Endothelial cell of umbilical vein (primary cell): ENCODE results near the gene INTS1. TPM values are rescaled to one million over a fixed set of nuclear protein-coding genes. Genes with fewer than 3 reads are reported as not detected.
A peak's percentile ranks its signal among the peaks of the same experiment; 100 is the strongest.

Experiments
- BruUV-seq: library from RNA; stranded (reverse); fragments of 400-500 nt; replicated peaks from 2 replicates; lab custom pipeline; 2021; lab: Mats Ljungman, UMichigan
- CTCF ChIA-PET: fragments of 300-600, 350-600 bp; sonication (Branson Sonifier 250); formaldehyde crosslinking; loops from one replicate; lab custom pipeline; 2021; ENCODE audit warnings: antibody characterized with exemption, inconsistent platforms; lab: Charles Lee
- POLR2A ChIA-PET: fragments of 300-600, 350-600 bp; sonication (Branson Sonifier 250); formaldehyde crosslinking; loops from one replicate; lab custom pipeline; 2021; ENCODE audit warnings: antibody characterized with exemption, inconsistent platforms; lab: Charles Lee
- DNase-seq: peaks from one replicate; pipeline ENCODE4 v3.0.0-alpha.2; 2011; ENCODE audit warnings: low read depth, low spot score
- FAIRE-seq: peaks from 2 replicates; lab custom pipeline; 2011; peaks lifted over from hg19 to GRCh38; lab: Jason Lieb, UNC
- H2AFZ ChIP-seq: 2 replicates; pipeline ENCODE4 v1.6.0; 2012; ENCODE audit warnings: low read depth, low read length, control low read depth, inconsistent platforms
- H3K27ac ChIP-seq: 2 replicates; pipeline ENCODE4 v1.5.1; 2011; ENCODE audit warnings: low read depth, mild to moderate bottlenecking, control low read depth, low read length, moderate library complexity; ENCODE audit not compliant: insufficient read depth
- H3K27me3 ChIP-seq, 2 experiments: 2 replicates each; pipeline versions ENCODE4 v1.6.0 to v1.6.1; 2011; ENCODE audit warnings: low read length in 2 of 2, mixed read lengths in 1 of 2; ENCODE audit not compliant: control insufficient read depth in 2 of 2, insufficient read depth in 2 of 2
- H3K36me3 ChIP-seq, 2 experiments: 2 replicates in 1 of 2; 3 replicates in 1 of 2; pipeline ENCODE4 v1.5.1; 2011; ENCODE audit warnings: low read length in 2 of 2, mild to moderate bottlenecking in 1 of 2, moderate library complexity in 1 of 2; ENCODE audit not compliant: control insufficient read depth in 2 of 2, insufficient read depth in 2 of 2; ENCODE audit errors: extremely low read depth in 1 of 2
- H3K4me1 ChIP-seq: 3 replicates; pipeline ENCODE4 v1.5.1; 2011; ENCODE audit warnings: mild to moderate bottlenecking, low read length; ENCODE audit not compliant: control insufficient read depth, insufficient read depth; ENCODE audit errors: extremely low read depth
- H3K4me2 ChIP-seq: 2 replicates; pipeline ENCODE4 v1.6.1; 2011; ENCODE audit warnings: low read length, control low read depth, mixed read lengths; ENCODE audit not compliant: insufficient read depth
- H3K4me3 ChIP-seq, 3 experiments: fragments of 200-600 bp in 1 of 3; sonication (generic), shearing (Covaris generic) in 1 of 3; replicated peaks in 1 of 3; 2 replicates each; pipeline ENCODE4 v1.5.1; 2011 to 2016; ENCODE audit warnings: control low read depth in 3 of 3, low read length in 3 of 3, mild to moderate bottlenecking in 2 of 3, inconsistent platforms in 1 of 3, low read depth in 1 of 3, moderate library complexity in 1 of 3; ENCODE audit not compliant: insufficient read depth in 1 of 3
- H3K79me2 ChIP-seq: 2 replicates; pipeline ENCODE4 v1.6.0; 2012; ENCODE audit warnings: low read length, inconsistent platforms; ENCODE audit not compliant: control insufficient read depth, insufficient read depth
- H3K9ac ChIP-seq: replicated peaks from 2 replicates; pipeline ENCODE3; 2011; ENCODE audit warnings: low read length, control low read depth; ENCODE audit not compliant: insufficient read depth; ENCODE audit errors: extremely low read depth
- H3K9me1 ChIP-seq: replicated peaks from 3 replicates; pipeline ENCODE4 v1.6.0; 2011; ENCODE audit warnings: mild to moderate bottlenecking, low read length; ENCODE audit not compliant: control insufficient read depth, insufficient read depth; ENCODE audit errors: extremely low read depth
- H3K9me3 ChIP-seq: replicated peaks from 2 replicates; pipeline ENCODE4 v1.5.1; 2012; ENCODE audit warnings: low read length, inconsistent platforms; ENCODE audit not compliant: control insufficient read depth, insufficient read depth
- H4K20me1 ChIP-seq: replicated peaks from 2 replicates; pipeline ENCODE3; 2011; ENCODE audit warnings: mild to moderate bottlenecking, low read length; ENCODE audit not compliant: control insufficient read depth, insufficient read depth; ENCODE audit errors: extremely low read depth
- EZH2 ChIP-seq: IDR thresholded peaks from 2 replicates; pipeline ENCODE4 v1.6.1; 2012; ENCODE audit warnings: borderline replicate concordance, low read depth, mild to moderate bottlenecking, moderate library complexity, low read length, inconsistent platforms; ENCODE audit not compliant: severe bottlenecking
- FOS ChIP-seq: IDR thresholded peaks from 2 replicates; pipeline ENCODE4 v1.6.1; 2011; ENCODE audit warnings: mild to moderate bottlenecking, low read length, moderate library complexity, borderline replicate concordance; ENCODE audit not compliant: insufficient read depth
- GATA2 ChIP-seq: IDR thresholded peaks from 2 replicates; pipeline ENCODE4 v1.7.0; 2011; ENCODE audit warnings: low read depth, mild to moderate bottlenecking, moderate library complexity, mixed read lengths, low read length; ENCODE audit not compliant: insufficient read length, insufficient read depth
- JUN ChIP-seq: IDR thresholded peaks from 2 replicates; pipeline ENCODE4 v1.6.1; 2011; ENCODE audit warnings: borderline replicate concordance, low read depth; ENCODE audit not compliant: insufficient read length, insufficient read depth
- MYC ChIP-seq: IDR thresholded peaks from one replicate; pipeline ENCODE4 v1.6.1; 2011; ENCODE audit warnings: mild to moderate bottlenecking, low read depth, low read length
- POLR2A ChIP-seq: IDR thresholded peaks from 2 replicates; pipeline ENCODE4 v1.6.1; 2012; ENCODE audit warnings: low read depth, mild to moderate bottlenecking, control low read depth, low read length
- POLR2AphosphoS5 ChIP-seq: IDR thresholded peaks from 2 replicates; pipeline ENCODE4 v1.6.1; 2012; ENCODE audit warnings: low read depth, mild to moderate bottlenecking, control low read depth, low read length, moderate library complexity; ENCODE audit not compliant: insufficient read depth
- dilution Hi-C: fragments of 300-500 bp; cut with MboI; formaldehyde crosslinking; loops from one replicate; pipeline ENCODE4 v1.15.0; 2019; ENCODE audit warnings: low sequenced_read_pairs; ENCODE audit not compliant: extremely low pct_ligation_motif_present
- intact Hi-C: fragments of 100-400 bp; cut with micrococcal nuclease; formaldehyde crosslinking; loops from one replicate; pipeline ENCODE4 v1.10.0; 2022
- polyA plus RNA-seq, 4 experiments: library from polyadenylated mRNA; depleted of rRNA in 3 of 4; stranded (reverse) in 3 of 4; unstranded in 1 of 4; fragments of >200 nt; gene quantifications; 2 replicates each; pipeline versions ENCODE4 v1.2.1 to v1.2.3, GENCODE V29; 2011 to 2012; ENCODE audit warnings: missing spikeins in 1 of 4
- total RNA-seq: library from RNA; stranded (reverse); gene quantifications from 2 replicates; pipeline ENCODE4 v1.2.3, GENCODE V29; 2021
- TF ChIP-seq, protein P1 (sequence below), 2 donors: IDR thresholded peaks; 1 replicate in 1 of 2; 2 replicates in 1 of 2; pipeline ENCODE4 v1.5.1; 2011; ENCODE audit warnings: low read length in 2 of 2, mild to moderate bottlenecking in 2 of 2, moderate library complexity in 2 of 2, control low read depth in 1 of 2, inconsistent platforms in 1 of 2, low read depth in 1 of 2; ENCODE audit not compliant: insufficient read depth in 1 of 2; ENCODE audit errors: extremely low read depth in 1 of 2
- TF ChIP-seq, protein P2 (sequence below): IDR thresholded peaks from 2 replicates; pipeline ENCODE4 v1.6.1; 2011; ENCODE audit not compliant: insufficient read depth, insufficient read length

The INTS1 gene
- total and polyA plus RNA-seq, 2 donors (not counting 3 experiments of a cell fraction or from before 2014, with no cell fraction given): 57.8 to 116 TPM

DNA sequence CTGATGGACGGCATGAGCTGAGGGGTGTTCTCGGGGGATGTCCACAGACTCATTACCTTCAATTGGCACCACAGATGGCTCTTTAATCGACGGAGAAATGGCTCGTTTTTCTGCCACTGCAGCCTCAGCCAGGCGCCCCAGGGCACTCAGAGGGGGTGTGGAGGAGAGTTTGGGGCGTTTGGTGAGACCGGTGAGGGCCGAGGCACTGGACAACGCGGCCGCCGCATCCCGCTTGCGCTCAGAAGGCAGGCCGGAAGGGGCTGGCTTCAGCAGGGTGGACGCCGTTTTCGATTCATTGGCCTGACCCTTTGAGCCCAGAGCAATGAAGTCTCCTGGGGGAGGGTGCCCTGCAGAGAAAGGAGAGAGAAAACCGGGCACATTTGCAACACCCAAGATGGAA, 1.3 kb downstream of the INTS1 start:
- no TSS peak for BruUV-seq
- TF ChIP-seq GATA2: no peak
- TF ChIP-seq, protein P1, sequence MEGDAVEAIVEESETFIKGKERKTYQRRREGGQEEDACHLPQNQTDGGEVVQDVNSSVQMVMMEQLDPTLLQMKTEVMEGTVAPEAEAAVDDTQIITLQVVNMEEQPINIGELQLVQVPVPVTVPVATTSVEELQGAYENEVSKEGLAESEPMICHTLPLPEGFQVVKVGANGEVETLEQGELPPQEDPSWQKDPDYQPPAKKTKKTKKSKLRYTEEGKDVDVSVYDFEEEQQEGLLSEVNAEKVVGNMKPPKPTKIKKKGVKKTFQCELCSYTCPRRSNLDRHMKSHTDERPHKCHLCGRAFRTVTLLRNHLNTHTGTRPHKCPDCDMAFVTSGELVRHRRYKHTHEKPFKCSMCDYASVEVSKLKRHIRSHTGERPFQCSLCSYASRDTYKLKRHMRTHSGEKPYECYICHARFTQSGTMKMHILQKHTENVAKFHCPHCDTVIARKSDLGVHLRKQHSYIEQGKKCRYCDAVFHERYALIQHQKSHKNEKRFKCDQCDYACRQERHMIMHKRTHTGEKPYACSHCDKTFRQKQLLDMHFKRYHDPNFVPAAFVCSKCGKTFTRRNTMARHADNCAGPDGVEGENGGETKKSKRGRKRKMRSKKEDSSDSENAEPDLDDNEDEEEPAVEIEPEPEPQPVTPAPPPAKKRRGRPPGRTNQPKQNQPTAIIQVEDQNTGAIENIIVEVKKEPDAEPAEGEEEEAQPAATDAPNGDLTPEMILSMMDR (IDR thresholded peaks at IDR 0.05; ENCODE audit: extremely low read depth in 1 of 2, insufficient read depth in 1 of 2, low read depth in 1 of 2, low read length in 2 of 2): no peak
- TF ChIP-seq EZH2: no peak
- TF ChIP-seq, protein P2, sequence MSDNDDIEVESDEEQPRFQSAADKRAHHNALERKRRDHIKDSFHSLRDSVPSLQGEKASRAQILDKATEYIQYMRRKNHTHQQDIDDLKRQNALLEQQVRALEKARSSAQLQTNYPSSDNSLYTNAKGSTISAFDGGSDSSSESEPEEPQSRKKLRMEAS: no peak
- TF ChIP-seq POLR2A: no peak
- TF ChIP-seq JUN: no peak
- no peak for TF ChIP-seq FOS
- TF ChIP-seq POLR2AphosphoS5: no peak
- no peak for TF ChIP-seq MYC
- Histone ChIP-seq H2AFZ (no peak overlapping the region), H4K20me1 (no peaks in the 10 kb centered on the region), H3K27me3 (no peaks in the 10 kb centered on the region), H3K4me3 (peak overlapping the region in 1 of 3 experiments; percentile 56), H3K27ac (no peak overlapping the region), H3K4me1 (peaks cover 5% of the 10 kb centered on the region), H3K4me2 (peak overlapping the region; percentile 49), H3K36me3 (peaks cover 0 to 22% of the 10 kb centered on the region in 2 experiments), H3K9me1 (no peaks in the 10 kb centered on the region), H3K79me2 (peaks cover 24% of the 10 kb centered on the region), H3K9me3 (no peaks in the 10 kb centered on the region), H3K9ac (no peak overlapping the region)
- FAIRE-seq: no peak
- dilution Hi-C loops: no loop called here
- ChIA-PET CTCF (interaction anchor here (1.4 kb wide), 1 partner anchor 56 kb away, joined by 3 read pairs; no protein-coding TSS in a partner anchor), POLR2A (no interaction called here)
- DNase-seq: no peak
- intact Hi-C loops: no loop called here
